Heart left ventricle (tissue), 13 donors: ENCODE data around the gene LMO3.

Experiments
- POLR2A ChIP-seq, 2 donors: fragments of 450-650 bp; IDR thresholded peaks; one replicate each; pipeline ENCODE4 v1.6.1; 2017; ENCODE audit warnings: antibody characterized with exemption in 2 of 2, mild to moderate bottlenecking in 2 of 2, moderate library complexity in 2 of 2
- TF ChIP-seq, protein P1 (sequence below), 12 donors: fragments of 200-600 bp; sonication (generic) in 4 of 12; IDR thresholded peaks; one replicate each; pipeline versions ENCODE4 v1.5.0 to v1.8.0; 2018 to 2022; ENCODE audit warnings: antibody characterized with exemption in 12 of 12, mild to moderate bottlenecking in 5 of 12
- donor health status: ischemic (EF 13 %, LVEDD 7.1; RV severe dilation, severe dysfunction).
- donor health status: DM: no; HTN: yes; CAD: no.
- donor health status: DM: no; HTN: no; CAD: no.
- donor health status: ischemic (EF 25% LVEDD 6.9; RV normal size, moderate dysfunction).
- donor health status: ischemic (EF 25% LVEDD 5.7; RV mildly dilated, moderate dysfunction).
- donor health status: ischemic (EF 35%, LVEDD 5.7; RV mildly dilated, moderate dysfunction).
- donor health status: nonischemic (EF 11% LVEDD 7.7; RV severe dilation, severe dysfunction).
- donor health status: DM: yes; HTN: yes; CAD: no.
- donor health status: PGD.
- donor health status: ischemic (EF 29% LVEDD 5.4; RV normal size, mild dysfunction).
- donor health status: nonischemic (EF 23%, LVEDD 6.1; RV moderate dilation, normal function).

DNA sequence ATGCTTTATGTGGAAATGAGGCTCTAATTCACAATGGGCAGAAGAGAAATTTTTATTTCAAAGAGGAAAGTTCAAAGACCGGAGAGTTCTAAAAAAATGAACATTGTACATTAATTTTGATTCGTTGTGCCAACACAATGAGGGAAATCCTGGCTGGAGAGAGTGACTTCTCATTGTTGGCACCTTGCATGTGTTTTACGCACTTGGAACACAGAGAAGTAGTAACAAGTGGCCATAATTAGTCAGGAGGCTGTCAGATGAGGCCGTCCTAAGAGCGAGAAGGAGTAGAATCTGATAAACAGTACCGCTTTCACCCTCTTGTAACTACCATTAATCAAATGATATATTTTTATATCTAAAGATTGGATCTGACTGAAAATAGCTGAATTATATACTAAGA, 6.9 kb downstream of the LMO3 start:
- TF ChIP-seq, protein P1, sequence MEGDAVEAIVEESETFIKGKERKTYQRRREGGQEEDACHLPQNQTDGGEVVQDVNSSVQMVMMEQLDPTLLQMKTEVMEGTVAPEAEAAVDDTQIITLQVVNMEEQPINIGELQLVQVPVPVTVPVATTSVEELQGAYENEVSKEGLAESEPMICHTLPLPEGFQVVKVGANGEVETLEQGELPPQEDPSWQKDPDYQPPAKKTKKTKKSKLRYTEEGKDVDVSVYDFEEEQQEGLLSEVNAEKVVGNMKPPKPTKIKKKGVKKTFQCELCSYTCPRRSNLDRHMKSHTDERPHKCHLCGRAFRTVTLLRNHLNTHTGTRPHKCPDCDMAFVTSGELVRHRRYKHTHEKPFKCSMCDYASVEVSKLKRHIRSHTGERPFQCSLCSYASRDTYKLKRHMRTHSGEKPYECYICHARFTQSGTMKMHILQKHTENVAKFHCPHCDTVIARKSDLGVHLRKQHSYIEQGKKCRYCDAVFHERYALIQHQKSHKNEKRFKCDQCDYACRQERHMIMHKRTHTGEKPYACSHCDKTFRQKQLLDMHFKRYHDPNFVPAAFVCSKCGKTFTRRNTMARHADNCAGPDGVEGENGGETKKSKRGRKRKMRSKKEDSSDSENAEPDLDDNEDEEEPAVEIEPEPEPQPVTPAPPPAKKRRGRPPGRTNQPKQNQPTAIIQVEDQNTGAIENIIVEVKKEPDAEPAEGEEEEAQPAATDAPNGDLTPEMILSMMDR (IDR thresholded peaks at IDR 0.05) = no peak
- no peak for TF ChIP-seq POLR2A (IDR thresholded peaks at IDR 0.05)
